SU-DHL-6 (cell line): Measurements from ENCODE around the gene CYB5R3.

Experiments
- H2AFZ ChIP-seq: fragments of 200-600 bp; sonication (generic); 2 replicates; pipeline ENCODE4 v1.6.1; 2014; ENCODE audit warnings: low read depth, mild to moderate bottlenecking, moderate library complexity, mixed read lengths, antibody characterized with exemption, low read length; ENCODE audit not compliant: severe bottlenecking
- H3F3A ChIP-seq: fragments of 200-600 bp; shearing (Covaris generic); 2 replicates; pipeline ENCODE4 v1.6.0; 2016; ENCODE audit warnings: antibody characterized with exemption, mild to moderate bottlenecking; ENCODE audit not compliant: insufficient read depth
- H3K27ac ChIP-seq: fragments of 200-600 bp; sonication (generic); 2 replicates; pipeline ENCODE4 v1.5.1; 2016; ENCODE audit warnings: low read depth, mild to moderate bottlenecking, low read length, moderate library complexity, mixed read lengths
- H3K27me3 ChIP-seq: fragments of 200-600 bp; sonication (generic), shearing (Covaris generic); 2 replicates; pipeline ENCODE4 v1.6.0; 2014; ENCODE audit warnings: mild to moderate bottlenecking, low read length
- H3K36me3 ChIP-seq: fragments of 200-600 bp; sonication (generic); 2 replicates; pipeline ENCODE4 v1.6.1; 2014; ENCODE audit warnings: mild to moderate bottlenecking, low read length, mixed read lengths
- H3K4me2 ChIP-seq: fragments of 300-600, 200-600 bp; shearing (Covaris generic), sonication (generic); 2 replicates; pipeline ENCODE4 v1.6.0; 2014; ENCODE audit warnings: low read length, low read depth, mild to moderate bottlenecking; ENCODE audit not compliant: poor library complexity, severe bottlenecking
- H3K4me3 ChIP-seq: fragments of 200-600 bp; sonication (generic); 2 replicates; pipeline ENCODE4 v1.5.1; 2014; ENCODE audit warnings: antibody characterized with exemption, low read length, mild to moderate bottlenecking, mixed read lengths; ENCODE audit not compliant: insufficient read depth, poor library complexity, severe bottlenecking
- H3K79me2 ChIP-seq: fragments of 200-600 bp; sonication (generic); 2 replicates; pipeline ENCODE4 v1.6.1; 2014; ENCODE audit warnings: mild to moderate bottlenecking, low read length, moderate library complexity; ENCODE audit not compliant: insufficient read depth
- H3K9ac ChIP-seq: fragments of 200-600 bp; sonication (generic); 2 replicates; pipeline ENCODE4 v1.7.0; 2014; ENCODE audit warnings: mild to moderate bottlenecking, low read length
- H3K9me2 ChIP-seq: fragments of 200-600 bp; sonication (generic); replicated peaks from 2 replicates; pipeline ENCODE4 v1.6.1; 2014; ENCODE audit warnings: low read length; ENCODE audit not compliant: insufficient read depth
- H3K9me3 ChIP-seq: fragments of 200-600 bp; sonication (generic); 2 replicates; pipeline ENCODE4 v1.6.1; 2014; ENCODE audit warnings: low read length, mixed read lengths; ENCODE audit not compliant: insufficient read depth
- H4K20me1 ChIP-seq: fragments of 200-600 bp; sonication (generic); 2 replicates; pipeline ENCODE4 v1.6.1; 2014; ENCODE audit warnings: low read depth, mild to moderate bottlenecking, antibody characterized with exemption, low read length, moderate library complexity, mixed read lengths
- EZH2phosphoT487 ChIP-seq: fragments of 200-600 bp; sonication (generic), shearing (Covaris generic); conservative IDR thresholded peaks from 2 replicates; pipeline ENCODE4 v1.6.1; 2018; ENCODE audit warnings: mild to moderate bottlenecking, antibody characterized with exemption, low read length, moderate library complexity, mixed read lengths
- TF ChIP-seq, protein P1 (sequence below): fragments of 200-600 bp; sonication (generic); IDR thresholded peaks from one replicate; pipeline ENCODE4 v1.5.1; 2017; ENCODE audit warnings: antibody characterized with exemption, mild to moderate bottlenecking, low read length, moderate library complexity; ENCODE audit not compliant: insufficient read depth, poor library complexity, severe bottlenecking

Gene CYB5R3

DNA sequence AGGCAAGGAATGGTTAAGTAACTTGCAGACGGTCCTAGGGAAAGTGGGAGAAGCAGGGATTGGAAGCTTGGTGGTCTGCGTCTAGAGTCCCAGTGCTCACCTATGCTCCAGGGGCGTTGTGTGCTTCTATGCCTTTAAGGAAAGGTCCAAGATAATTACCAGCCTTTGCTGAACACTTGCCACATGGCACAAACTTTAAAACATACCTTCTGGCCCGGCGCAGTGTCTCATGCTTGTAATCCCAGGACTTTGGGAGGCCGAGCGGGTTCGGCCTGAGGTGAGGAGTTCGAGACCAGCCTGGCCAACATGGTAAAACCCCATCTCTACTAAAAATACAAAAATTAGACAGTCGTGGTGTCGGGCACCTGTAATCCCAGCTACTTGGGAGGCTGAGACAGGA, 36.9 kb downstream of the CYB5R3 start:
- no peak overlapping the region for H3K27ac ChIP-seq
- no peaks in the 10 kb centered on the region for H3K9me3 ChIP-seq
- 0 out of 2 replicates have a peak overlapping the region, but pooled peaks have one; percentile 80 for H3K9ac ChIP-seq
- H3K4me2 ChIP-seq, result no peak overlapping the region
- H4K20me1 ChIP-seq, result peaks cover 6% of the 10 kb centered on the region
- H3F3A ChIP-seq, result peaks cover 15% of the 10 kb centered on the region
- peaks cover 7% of the 10 kb centered on the region; the same call in 1 of the 2 replicates for H3K36me3 ChIP-seq
- H2AFZ ChIP-seq, result no peak overlapping the region
- H3K4me3 ChIP-seq, result no peak overlapping the region
- H3K79me2 ChIP-seq, result peaks cover 65% of the 10 kb centered on the region
- no peaks in the 10 kb centered on the region for H3K9me2 ChIP-seq
- TF ChIP-seq EZH2phosphoT487, result no peak
- TF ChIP-seq, protein P1, sequence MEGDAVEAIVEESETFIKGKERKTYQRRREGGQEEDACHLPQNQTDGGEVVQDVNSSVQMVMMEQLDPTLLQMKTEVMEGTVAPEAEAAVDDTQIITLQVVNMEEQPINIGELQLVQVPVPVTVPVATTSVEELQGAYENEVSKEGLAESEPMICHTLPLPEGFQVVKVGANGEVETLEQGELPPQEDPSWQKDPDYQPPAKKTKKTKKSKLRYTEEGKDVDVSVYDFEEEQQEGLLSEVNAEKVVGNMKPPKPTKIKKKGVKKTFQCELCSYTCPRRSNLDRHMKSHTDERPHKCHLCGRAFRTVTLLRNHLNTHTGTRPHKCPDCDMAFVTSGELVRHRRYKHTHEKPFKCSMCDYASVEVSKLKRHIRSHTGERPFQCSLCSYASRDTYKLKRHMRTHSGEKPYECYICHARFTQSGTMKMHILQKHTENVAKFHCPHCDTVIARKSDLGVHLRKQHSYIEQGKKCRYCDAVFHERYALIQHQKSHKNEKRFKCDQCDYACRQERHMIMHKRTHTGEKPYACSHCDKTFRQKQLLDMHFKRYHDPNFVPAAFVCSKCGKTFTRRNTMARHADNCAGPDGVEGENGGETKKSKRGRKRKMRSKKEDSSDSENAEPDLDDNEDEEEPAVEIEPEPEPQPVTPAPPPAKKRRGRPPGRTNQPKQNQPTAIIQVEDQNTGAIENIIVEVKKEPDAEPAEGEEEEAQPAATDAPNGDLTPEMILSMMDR, result no peak
- H3K27me3 ChIP-seq, result no peaks in the 10 kb centered on the region

DNA sequence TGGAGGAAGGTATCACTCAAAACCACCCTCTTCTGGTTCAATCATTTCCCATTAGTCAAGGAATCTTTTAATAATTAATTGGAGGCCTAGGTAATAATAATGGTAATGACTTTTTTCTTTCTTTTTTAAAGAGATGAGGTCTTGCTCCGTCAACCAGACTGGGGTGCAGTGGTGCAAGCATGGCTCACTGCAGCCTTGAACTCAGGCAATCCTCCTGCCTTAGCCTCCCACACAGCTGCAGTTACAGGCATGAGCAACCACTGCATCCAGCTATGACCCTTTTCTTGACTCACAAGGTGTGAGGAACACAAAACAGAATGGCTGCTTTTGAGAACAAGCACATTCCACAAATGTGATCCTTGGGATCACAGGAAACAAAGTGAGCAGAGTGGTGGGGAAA, 38.1 kb downstream of the CYB5R3 start:
- Histone ChIP-seq H3K4me3 (no peak overlapping the region), H3K36me3 (peaks cover 7% of the 10 kb centered on the region; the same call in 1 of the 2 replicates), H3K79me2 (peaks cover 76% of the 10 kb centered on the region), H2AFZ (no peak overlapping the region), H3K4me2 (no peak overlapping the region), H3F3A (peaks cover 15% of the 10 kb centered on the region), H3K9ac (no peak overlapping the region), H3K27ac (no peak overlapping the region), H3K27me3 (no peaks in the 10 kb centered on the region), H3K9me2 (no peaks in the 10 kb centered on the region), H4K20me1 (peaks cover 6% of the 10 kb centered on the region), H3K9me3 (no peaks in the 10 kb centered on the region)
- TF ChIP-seq, protein P1, result no peak
- TF ChIP-seq EZH2phosphoT487, result no peak

DNA sequence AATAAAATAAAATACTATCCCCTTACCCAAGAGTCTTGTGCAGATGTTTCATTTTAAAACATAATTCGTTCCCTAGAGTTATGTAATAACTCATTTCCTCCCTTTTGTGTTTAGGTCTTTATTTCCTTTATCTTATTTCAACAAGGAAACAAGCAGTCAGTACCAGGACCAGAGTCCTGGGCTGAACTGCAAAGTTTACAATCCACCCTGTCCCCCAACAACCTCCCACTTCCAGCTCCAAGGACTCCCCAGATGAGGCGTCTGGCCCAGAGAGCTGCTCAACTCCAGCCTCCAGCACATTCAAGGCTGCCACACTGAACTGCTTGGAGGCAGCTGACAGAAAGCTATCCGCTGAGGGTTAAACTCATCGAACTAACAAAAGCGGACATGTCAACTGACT, 39.0 kb downstream of the CYB5R3 start:
- no peaks in the 10 kb centered on the region for H3K27me3 ChIP-seq
- H3K4me3 ChIP-seq, result no peak overlapping the region
- H3K27ac ChIP-seq, result no peak overlapping the region
- H3F3A ChIP-seq, result peaks cover 7% of the 10 kb centered on the region
- no peaks in the 10 kb centered on the region for H3K9me2 ChIP-seq
- H2AFZ ChIP-seq, result no peak overlapping the region
- H3K9ac ChIP-seq, result no peak overlapping the region
- TF ChIP-seq, protein P1, result no peak
- no peak for TF ChIP-seq EZH2phosphoT487
- peaks cover 7% of the 10 kb centered on the region; the same call in 1 of the 2 replicates for H3K36me3 ChIP-seq
- H4K20me1 ChIP-seq, result peaks cover 6% of the 10 kb centered on the region
- H3K4me2 ChIP-seq, result no peak overlapping the region
- no peaks in the 10 kb centered on the region for H3K9me3 ChIP-seq
- H3K79me2 ChIP-seq, result peaks cover 85% of the 10 kb centered on the region
